NCI-H345 treated with DMSO at 0.1 percent for 48 hours (cell line): ENCODE results near the gene IFT52.
"Not testable (repeated sequence)": the region's sequence is repeated elsewhere in the genome, so short reads cannot be mapped to it uniquely, and the experiment has no call there.

Experiments used
- DNase-seq: peaks from one replicate; lab custom pipeline; 2025; ENCODE audit not compliant: unreplicated experiment; lab: John Stamatoyannopoulos, UW

Gene IFT52

DNA sequence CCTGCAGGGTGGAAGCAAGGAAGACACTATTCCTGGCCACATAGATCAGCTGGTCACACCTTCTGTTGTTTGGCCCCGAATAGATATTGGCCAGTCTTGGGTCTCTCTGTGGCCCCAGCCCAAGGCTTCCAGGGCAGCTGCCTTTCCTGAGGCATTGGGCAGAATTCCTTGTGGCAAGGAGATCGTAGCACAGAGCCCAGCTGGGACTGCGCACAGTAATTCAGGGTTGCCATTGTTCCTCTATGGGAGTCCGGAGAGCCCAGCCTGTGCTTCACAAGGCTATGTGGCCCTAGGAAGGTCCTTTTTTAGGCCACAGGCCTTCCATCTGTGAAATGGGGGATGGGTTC is 25.0 kb upstream of the IFT52 start:
- no peak for DNase-seq

DNA sequence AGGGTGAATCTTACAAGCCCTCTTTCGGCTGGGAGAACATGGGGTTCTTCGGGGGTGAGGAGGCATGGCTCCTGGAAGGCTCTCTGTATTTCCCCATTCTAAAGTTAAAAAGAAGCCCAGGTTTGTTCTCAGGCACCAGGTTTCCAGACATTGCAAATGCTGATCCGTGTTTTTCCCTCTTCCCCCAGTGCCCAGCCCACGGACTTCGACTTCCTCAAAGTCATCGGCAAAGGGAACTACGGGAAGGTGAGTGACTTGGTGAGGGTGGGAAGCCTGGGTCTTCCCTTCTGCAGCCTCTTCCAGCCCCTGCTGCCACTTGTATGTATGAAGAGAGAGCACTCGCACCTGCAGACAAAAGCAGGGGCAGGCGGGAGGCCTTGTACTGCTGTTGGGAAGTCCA is 23.3 kb upstream of the IFT52 start:
- no peak for DNase-seq

DNA sequence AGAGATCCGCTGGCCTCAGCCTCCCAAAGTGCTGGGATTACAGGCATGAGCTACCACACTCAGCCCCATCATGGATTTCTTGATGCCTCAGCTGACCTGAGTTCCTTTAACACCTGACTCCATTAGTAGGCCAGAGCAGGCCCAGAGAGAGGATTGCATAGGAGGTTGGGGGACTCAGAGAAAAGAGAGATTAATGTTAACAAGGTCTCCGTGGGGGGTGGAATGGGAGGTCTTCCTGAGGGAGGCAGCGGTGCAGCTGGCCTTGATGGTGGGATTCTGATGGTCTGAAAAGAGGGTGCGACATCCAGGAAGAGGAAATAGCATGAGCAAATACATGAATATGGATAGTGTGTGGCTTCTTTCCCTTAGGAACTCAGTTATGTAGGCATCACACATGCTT is 22.0 kb upstream of the IFT52 start:
- no peak for DNase-seq

GRCh38 chr20:43569282-43569681 is 21.5 kb upstream of the IFT52 start:
- DNase-seq, result no peak

- no peak for DNase-seq
These were observed 20.2 kb upstream of the IFT52 start for GRCh38 chr20:43570496-43570895.

GRCh38 chr20:43571310-43571709 is 19.4 kb upstream of the IFT52 start:
- DNase-seq, result no peak

- DNase-seq, result no peak
These were observed 19.0 kb upstream of the IFT52 start for GRCh38 chr20:43571771-43572170.

- no peak for DNase-seq
These were observed 17.8 kb upstream of the IFT52 start for GRCh38 chr20:43572891-43573290.

GRCh38 chr20:43576108-43576507 is 14.6 kb upstream of the IFT52 start:
- DNase-seq, result no peak

DNA sequence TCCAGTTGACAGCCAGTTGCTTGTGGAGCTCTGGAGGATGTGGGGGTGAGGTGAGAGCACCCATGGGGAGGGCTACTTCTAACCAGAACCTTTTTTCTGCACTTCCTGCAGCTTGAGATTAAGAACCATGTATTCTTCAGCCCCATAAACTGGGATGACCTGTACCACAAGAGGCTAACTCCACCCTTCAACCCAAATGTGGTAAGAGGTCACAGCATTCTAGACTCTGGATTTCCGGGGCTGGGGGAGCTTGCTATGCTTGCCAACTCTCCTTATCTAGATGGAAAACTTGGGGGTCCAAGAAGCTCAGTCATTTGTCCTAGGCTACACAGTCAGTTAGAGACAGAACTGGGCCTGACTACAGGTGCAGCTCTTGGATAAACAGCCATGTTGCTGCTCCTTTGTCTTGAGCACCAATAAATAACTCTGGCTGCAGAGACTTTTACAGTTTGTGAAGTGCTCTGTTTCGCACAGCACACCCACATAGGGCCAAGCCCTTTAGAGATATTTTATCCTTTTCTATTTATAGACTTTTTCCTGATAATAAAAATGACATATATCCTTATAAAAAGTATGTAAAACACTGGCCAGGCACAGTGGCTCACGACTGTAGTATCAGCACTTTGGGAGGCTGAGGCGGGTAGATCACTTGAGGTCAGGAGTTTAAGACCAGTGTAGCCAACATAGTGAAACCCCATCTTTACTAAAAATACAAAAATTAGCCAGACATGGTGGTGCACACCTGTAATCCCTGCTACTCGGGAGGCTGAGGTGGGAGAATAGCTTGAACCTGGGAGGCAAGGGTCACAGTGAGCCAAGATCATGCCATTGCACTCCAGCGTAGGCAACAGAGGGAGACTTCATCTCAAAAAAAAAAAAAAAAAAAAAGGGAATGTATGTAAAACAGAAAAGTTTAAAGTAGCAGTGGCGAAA is 10.6 kb upstream of the IFT52 start:
- no peak for DNase-seq

GRCh38 chr20:43583133-43583864 is 7.4 kb upstream of the IFT52 start:
- DNase-seq, result no peak

- DNase-seq, result no peak
These were observed 6.7 kb upstream of the IFT52 start for GRCh38 chr20:43583982-43584432.

- DNase-seq, result no peak
These were observed 6.1 kb upstream of the IFT52 start for GRCh38 chr20:43584448-43585136.

DNA sequence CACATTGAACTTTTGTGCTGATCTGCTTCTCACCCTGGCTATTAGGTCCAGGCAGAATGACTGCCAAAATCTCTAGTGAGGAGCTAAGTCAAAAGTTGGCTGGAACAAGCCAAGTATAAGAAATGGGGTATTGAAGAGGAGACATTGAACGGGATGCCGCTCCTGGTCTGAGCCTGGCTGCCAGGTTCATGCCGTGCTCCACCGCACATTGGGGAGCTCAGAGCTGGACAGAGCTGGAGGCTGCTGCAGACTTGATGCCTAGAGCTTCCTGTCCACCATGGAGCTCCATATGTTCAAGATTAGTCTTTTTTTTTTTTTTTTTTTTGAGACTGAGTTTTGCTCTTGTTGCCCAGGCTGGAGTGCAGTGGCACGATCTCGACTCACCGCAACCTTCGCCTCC is 4.1 kb upstream of the IFT52 start:
- no peak for DNase-seq

GRCh38 chr20:43588526-43588925 is 2.2 kb upstream of the IFT52 start:
- not testable (repeated sequence) for DNase-seq

- DNase-seq, result peak; percentile 40
These were observed 723 bp upstream of the IFT52 start for GRCh38 chr20:43590036-43590391.

DNA sequence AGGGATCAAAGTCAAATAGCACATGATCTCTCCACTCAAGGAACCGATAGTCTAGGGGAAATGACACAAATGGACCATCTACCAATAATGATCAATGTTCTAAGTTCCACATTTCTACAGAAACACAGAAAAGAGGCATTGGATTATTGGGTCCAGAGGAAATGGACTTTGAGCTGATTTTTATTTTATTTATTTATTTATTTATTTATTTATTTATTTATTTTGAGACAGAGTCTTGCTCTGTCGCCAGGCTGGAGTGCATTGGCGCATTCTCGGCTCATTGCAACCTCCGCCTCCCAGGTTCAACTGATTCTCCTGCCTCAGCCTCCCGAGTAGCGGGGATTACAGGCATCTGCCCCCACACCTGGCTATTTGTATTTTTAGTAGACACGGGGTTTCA is 11.2 kb downstream of the IFT52 start:
- DNase-seq, result not testable (repeated sequence)

GRCh38 chr20:43603124-43603523 is 12.4 kb downstream of the IFT52 start:
- DNase-seq, result no peak

DNA sequence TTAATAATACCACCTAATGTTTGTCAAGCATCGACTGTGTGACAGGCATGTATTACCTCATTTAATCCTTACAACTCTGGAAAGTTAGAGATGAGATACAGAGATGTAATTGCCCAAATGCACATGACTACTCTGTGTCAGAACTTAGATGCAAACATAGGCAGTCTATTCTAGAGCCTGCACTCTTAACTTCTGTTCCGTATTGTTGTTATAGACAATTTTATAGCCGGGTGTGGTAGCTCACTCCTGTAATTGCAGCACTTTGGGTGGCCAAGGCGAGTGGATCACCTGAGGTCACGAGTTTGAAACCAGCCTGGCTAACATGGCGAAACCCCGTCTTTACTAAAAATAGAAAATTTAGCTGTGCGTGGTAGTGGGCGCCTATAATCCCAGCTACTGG is 15.0 kb downstream of the IFT52 start:
- no peak for DNase-seq

GRCh38 chr20:43607278-43607677 is 16.5 kb downstream of the IFT52 start:
- not testable (repeated sequence) for DNase-seq

DNA sequence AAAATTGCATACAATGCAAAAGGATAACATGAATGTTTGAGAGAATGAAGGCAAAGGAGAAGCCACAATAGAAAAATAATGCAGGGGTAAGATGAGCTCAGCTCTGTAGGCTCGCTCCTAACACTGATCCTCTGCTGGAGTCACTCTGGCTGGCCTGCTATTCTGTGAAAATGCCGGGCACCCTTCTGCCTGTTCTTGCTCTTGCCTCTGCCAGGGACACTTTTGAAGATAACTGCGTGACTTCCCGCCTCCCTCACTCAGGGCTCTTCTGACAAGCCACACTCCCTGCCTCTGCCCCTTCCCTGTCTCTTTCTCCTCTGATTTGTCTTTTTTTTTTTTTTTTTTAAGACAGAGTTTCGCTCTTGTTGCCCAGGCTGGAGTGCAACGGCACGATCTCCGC is 40.9 kb downstream of the IFT52 start:
- no peak for DNase-seq

- no peak for DNase-seq
These were observed 45.7 kb downstream of the IFT52 start for GRCh38 chr20:43636429-43636828.
